IMR-90 (cell line): ENCODE data around the gene C18orf32. TPM values are rescaled to one million over a fixed set of nuclear protein-coding genes. Genes with fewer than 3 reads are reported as not detected.

Source experiments
- ATAC-seq: fragments of 200-7000 bp; cut with Tn5 transposase; 2 replicates; pipeline ENCODE4 v1.9.1; 2020; ENCODE audit warnings: low read depth, mild to moderate bottlenecking, moderate library complexity
- BruUV-seq: library from RNA; stranded (reverse); fragments of 400-500 nt; replicated peaks from 2 replicates; lab custom pipeline; 2021; lab: Mats Ljungman, UMichigan
- CTCF ChIA-PET: fragments of 300-600 bp; formaldehyde crosslinking; extraction: SDS; loops from one replicate; lab custom pipeline; 2021; ENCODE audit warnings: antibody characterized with exemption; lab: Yijun Ruan, JAX
- POLR2A ChIA-PET: fragments of 300-600 bp; sonication (Branson Sonifier 250); formaldehyde crosslinking; loops from one replicate; lab custom pipeline; 2022; ENCODE audit warnings: antibody characterized with exemption; ENCODE audit not compliant: unreplicated experiment; lab: Charles Lee
- DNase-seq: peaks from one replicate; pipeline ENCODE4 v3.0.0; 2013
- H2AFZ ChIP-seq: replicated peaks from 2 replicates; pipeline ENCODE3; 2013; ENCODE audit warnings: low read length, mild to moderate bottlenecking; ENCODE audit not compliant: poor library complexity
- H2AK5ac ChIP-seq: 2 replicates; pipeline ENCODE4 v1.6.1; 2013; ENCODE audit warnings: low read depth, low read length, inconsistent platforms
- H2AK9ac ChIP-seq: replicated peaks from 2 replicates; pipeline ENCODE3; 2013; ENCODE audit warnings: mild to moderate bottlenecking, low read depth, low read length, moderate library complexity; ENCODE audit not compliant: poor library complexity
- H2BK120ac ChIP-seq: 2 replicates; pipeline ENCODE4 v1.6.1; 2013; ENCODE audit warnings: low read depth, low read length, inconsistent platforms
- H2BK15ac ChIP-seq: 3 replicates; pipeline ENCODE4 v1.6.1; 2013; ENCODE audit warnings: low read depth, low read length, inconsistent platforms
- H2BK20ac ChIP-seq: 2 replicates; pipeline ENCODE4 v1.6.1; 2013; ENCODE audit warnings: low read depth, mild to moderate bottlenecking, inconsistent platforms, low read length, moderate library complexity
- H2BK5ac ChIP-seq: 2 replicates; pipeline ENCODE4 v1.6.1; 2013; ENCODE audit warnings: mild to moderate bottlenecking, low read depth, low read length, inconsistent platforms; ENCODE audit not compliant: poor library complexity, severe bottlenecking
- H3K14ac ChIP-seq: replicated peaks from 2 replicates; pipeline ENCODE4 v1.6.1; 2013; ENCODE audit warnings: low read depth, low read length, inconsistent platforms
- H3K18ac ChIP-seq: 2 replicates; pipeline ENCODE4 v1.6.1; 2013; ENCODE audit warnings: low read depth, low read length, control low read depth
- H3K23ac ChIP-seq: 2 replicates; pipeline ENCODE4 v1.6.1; 2013; ENCODE audit warnings: low read depth, low read length, inconsistent platforms
- H3K27ac ChIP-seq: 2 replicates; pipeline ENCODE4 v1.5.1; 2013; ENCODE audit warnings: mild to moderate bottlenecking, control low read depth, low read length; ENCODE audit not compliant: insufficient read depth
- H3K27me3 ChIP-seq: 2 replicates; pipeline ENCODE4 v1.6.1; 2013; ENCODE audit warnings: low read length; ENCODE audit not compliant: control insufficient read depth, insufficient read depth
- H3K36me3 ChIP-seq: 2 replicates; pipeline ENCODE4 v1.6.1; 2013; ENCODE audit warnings: low read length, mixed read lengths; ENCODE audit not compliant: control insufficient read depth, insufficient read depth
- H3K4ac ChIP-seq: 2 replicates; pipeline ENCODE4 v1.6.1; 2013; ENCODE audit warnings: low read depth, low read length, inconsistent platforms
- H3K4me1 ChIP-seq: 2 replicates; pipeline ENCODE4 v1.6.1; 2013; ENCODE audit warnings: low read length, mixed read lengths; ENCODE audit not compliant: control insufficient read depth, insufficient read depth
- H3K4me2 ChIP-seq: 2 replicates; pipeline ENCODE4 v1.6.1; 2013; ENCODE audit warnings: low read depth, mild to moderate bottlenecking, control low read depth, low read length, moderate library complexity
- H3K4me3 ChIP-seq: 2 replicates; pipeline ENCODE4 v1.5.1; 2013; ENCODE audit warnings: low read depth, mild to moderate bottlenecking, control low read depth, low read length, moderate library complexity; ENCODE audit not compliant: insufficient read depth
- H3K56ac ChIP-seq: 2 replicates; pipeline ENCODE4 v1.6.1; 2013; ENCODE audit warnings: low read length, inconsistent platforms; ENCODE audit not compliant: insufficient read depth; ENCODE audit errors: extremely low read depth
- H3K79me1 ChIP-seq, 2 experiments: 2 replicates each; pipeline ENCODE4 v1.6.1; 2013; ENCODE audit warnings: low read length in 2 of 2, inconsistent platforms in 1 of 2, low read depth in 1 of 2
- H3K9ac ChIP-seq: 2 replicates; pipeline ENCODE4 v1.6.1; 2013; ENCODE audit warnings: low read depth, low read length, control low read depth
- H3K9me1 ChIP-seq: 2 replicates; pipeline ENCODE4 v1.6.1; 2013; ENCODE audit warnings: low read length, inconsistent platforms; ENCODE audit not compliant: insufficient read depth
- H3K9me3 ChIP-seq: 2 replicates; pipeline ENCODE4 v1.6.1; 2013; ENCODE audit warnings: low read length; ENCODE audit not compliant: control insufficient read depth, insufficient read depth
- H4K20me1 ChIP-seq: 2 replicates; pipeline ENCODE4 v1.6.1; 2013; ENCODE audit warnings: low read length, inconsistent platforms; ENCODE audit not compliant: insufficient read depth
- H4K5ac ChIP-seq: 2 replicates; pipeline ENCODE4 v1.6.1; 2013; ENCODE audit warnings: mild to moderate bottlenecking, low read depth, low read length, control low read depth
- H4K8ac ChIP-seq, 2 experiments: 2 replicates each; pipeline ENCODE4 v1.6.1; 2013; ENCODE audit warnings: low read depth in 2 of 2, low read length in 2 of 2, control low read depth in 1 of 2, inconsistent platforms in 1 of 2
- H4K91ac ChIP-seq: 2 replicates; pipeline ENCODE4 v1.6.1; 2013; ENCODE audit warnings: low read depth, low read length, inconsistent platforms; ENCODE audit not compliant: insufficient read depth
- POLR2A ChIP-seq: IDR thresholded peaks from 2 replicates; pipeline ENCODE4 v1.6.1; 2012; ENCODE audit warnings: mild to moderate bottlenecking, low read depth, low read length
- RCOR1 ChIP-seq: IDR thresholded peaks from 2 replicates; pipeline ENCODE4 v1.6.1; 2012; ENCODE audit warnings: mild to moderate bottlenecking, low read length, improper control_type of control experiment; ENCODE audit not compliant: insufficient replicate concordance
- RFX5 ChIP-seq: IDR thresholded peaks from 2 replicates; pipeline ENCODE4 v1.8.0; 2012; ENCODE audit warnings: low read depth, mild to moderate bottlenecking, low read length, moderate library complexity
- whole genome bisulfite sequencing, 2 experiments: methylation state at CpG; one replicate each; pipeline versions ENCODE4 v1.1.5 to v1.1.7; 2013; ENCODE audit warnings: missing lambda C conversion rate in 2 of 2; ENCODE audit not compliant: insufficient read length in 1 of 2; ENCODE audit errors: extremely low coverage in 2 of 2; 5-methylcytosine and 5-hydroxymethylcytosine counted together
- dilution Hi-C: fragments of 300-500 bp; cut with HindIII; formaldehyde crosslinking; loops from one replicate; pipeline ENCODE4 v1.14.3; 2018; ENCODE audit warnings: low sequenced_read_pairs; ENCODE audit not compliant: unreplicated experiment
- in situ Hi-C: fragments of 300-500 bp; cut with MboI; formaldehyde crosslinking; loops from 3 replicates; pipeline ENCODE4 v1.14.3; 2019; ENCODE audit warnings: low sequenced_read_pairs, inconsistent platforms, mixed read lengths
- intact Hi-C: fragments of 100-400 bp; cut with micrococcal nuclease; formaldehyde crosslinking; loops from 2 replicates; pipeline ENCODE4 v1.10.0; 2022
- polyA plus RNA-seq, 3 experiments: library from polyadenylated mRNA; depleted of rRNA; stranded (reverse); fragments of >200 nt; gene quantifications; 2 replicates each; pipeline ENCODE4 v1.2.3, GENCODE V29; 2012; ENCODE audit warnings: low replicate concordance in 1 of 3
- total RNA-seq: library from RNA; depleted of rRNA; stranded (reverse); fragments of >200 nt; gene quantifications from 2 replicates; pipeline ENCODE4 v1.2.3, GENCODE V29; 2012

The C18orf32 gene
- total and polyA plus RNA-seq, 2 of the 4 experiments (the other 2 are of a cell fraction), result 3.6 to 21.4 TPM

DNA sequence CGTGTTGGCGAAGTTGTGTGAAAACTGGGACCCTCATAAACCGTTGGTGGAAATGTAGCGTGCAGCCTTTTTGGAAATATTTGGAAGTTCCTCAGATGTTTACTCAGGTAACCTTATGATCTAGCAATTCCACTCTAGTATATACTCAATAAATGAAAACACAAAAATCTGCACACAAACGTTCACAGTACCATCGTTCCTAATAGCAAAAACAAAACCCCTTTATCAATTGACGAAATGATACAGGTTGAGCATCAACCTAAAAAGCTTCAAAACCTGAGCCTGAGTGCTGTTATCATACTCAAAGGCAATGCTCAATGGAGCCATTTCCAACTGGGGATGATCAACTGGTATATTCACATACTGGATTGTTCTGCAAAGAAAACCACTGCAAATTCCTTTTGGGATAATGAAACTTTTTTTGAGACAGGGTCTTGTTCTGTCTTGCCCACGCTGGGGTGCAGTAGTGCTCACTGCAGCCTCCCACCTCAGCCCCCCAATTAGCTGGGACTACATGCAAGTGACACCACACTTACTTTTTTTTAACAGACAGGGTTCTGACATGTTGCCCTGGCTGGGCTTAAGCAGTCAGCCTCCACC is 777 bp upstream of the C18orf32 start:
- Histone ChIP-seq H4K5ac (peak overlapping the region; percentile 87), H4K91ac (no peak overlapping the region), H3K23ac (peak overlapping the region; percentile 26; the same call in 1 of the 2 replicates), H2BK5ac (no peak overlapping the region), H2AK5ac (no peak overlapping the region; the same call in 1 of the 2 replicates), H4K8ac (peak overlapping the region; percentile 81 to 86; a peak in 3 of 4 replicates), H2BK15ac (no peak overlapping the region), H3K9me3 (no peaks in the 10 kb centered on the region), H2AK9ac (no peak overlapping the region), H3K4ac (peak overlapping the region; percentile 69; the same call in 1 of the 2 replicates), H3K79me1 (peaks cover 18 to 37% of the 10 kb centered on the region in 2 experiments; a peak in 3 of 4 replicates), H2BK120ac (no peak overlapping the region), H2AFZ (no peak overlapping the region), H3K9ac (no peak overlapping the region), H3K4me3 (no peak overlapping the region; the same call in 1 of the 2 replicates), H3K9me1 (no peaks in the 10 kb centered on the region), H3K18ac (no peak overlapping the region), H3K4me1 (peaks cover 2% of the 10 kb centered on the region; the same call in 1 of the 2 replicates), H3K56ac (peak overlapping the region; percentile 31; the same call in 1 of the 2 replicates), H3K14ac (peak overlapping the region; percentile 28; the same call in 1 of the 2 replicates), H3K4me2 (peak overlapping the region; percentile 81), H3K27ac (no peak overlapping the region), H3K27me3 (no peaks in the 10 kb centered on the region), H2BK20ac (no peak overlapping the region), H4K20me1 (peaks cover 31% of the 10 kb centered on the region), H3K36me3 (peaks cover 19% of the 10 kb centered on the region)
- intact Hi-C loops (loop anchor here (2.0 kb wide), 1 partner anchor 239 kb away; no protein-coding TSS in a partner anchor), dilution Hi-C loops (no loop called here), in situ Hi-C loops (no loop called here)
- no peak for DNase-seq
- TF ChIP-seq POLR2A, result 0 out of 2 replicates have a peak, but pooled peaks have one; percentile 3
- TF ChIP-seq RCOR1, result no peak
- 0 out of 2 replicates have a peak, but pooled peaks have one; percentile 12 for TF ChIP-seq RFX5
- no TSS peak for BruUV-seq
- no peak for ATAC-seq
- ChIA-PET POLR2A (interaction anchor here (0.6 kb wide), 2 partner anchors 246 to 523 kb away, joined by 3 to 8 read pairs; no protein-coding TSS in a partner anchor), CTCF (interaction anchor here (0.6 kb wide), 1 partner anchor 19 kb away, joined by 3 read pairs; no protein-coding TSS in a partner anchor)
- WGBS, 2 experiments, result 43% methylated on average over 2 of the region's 8 CpGs; no CpG with 5 or more reads in 1 of the 2 experiments
